MCF 10A (cell line): ENCODE results near the gene MAGI1. TPM values are rescaled to one million over a fixed set of nuclear protein-coding genes. Genes with fewer than 3 reads are reported as not detected.

ENCODE experiments used
- BruUV-seq: library from RNA; stranded (reverse); fragments of 400-500 nt; replicated peaks from 2 replicates; lab custom pipeline; 2021; lab: Mats Ljungman, UMichigan
- CTCF ChIA-PET: fragments of 300-600 bp; sonication (Branson Sonifier 250); formaldehyde crosslinking; extraction: SDS; loops from one replicate; lab custom pipeline; 2021; ENCODE audit warnings: antibody characterized with exemption, inconsistent platforms; lab: Yijun Ruan, JAX
- POLR2A ChIA-PET: fragments of 300-600, 350-650 bp; sonication (Branson Sonifier 250); formaldehyde crosslinking; extraction: SDS; loops from one replicate; lab custom pipeline; 2020; ENCODE audit warnings: antibody characterized with exemption, inconsistent platforms; lab: Yijun Ruan, JAX
- DNase-seq: peaks from one replicate; pipeline ENCODE4 v3.0.0-alpha.2; 2018; ENCODE audit not compliant: unreplicated experiment
- H3K27ac Mint-ChIP-seq: one replicate; pipeline ENCODE4 v1.8.0; 2022; ENCODE audit warnings: mild to moderate bottlenecking, low read depth, mixed read lengths; ENCODE audit not compliant: unreplicated experiment
- H3K27me3 Mint-ChIP-seq: one replicate; pipeline ENCODE4 v1.8.0; 2022; ENCODE audit warnings: mixed read lengths; ENCODE audit not compliant: insufficient read depth, unreplicated experiment
- H3K36me3 Mint-ChIP-seq: one replicate; pipeline ENCODE4 v1.8.0; 2022; ENCODE audit warnings: mild to moderate bottlenecking, moderate library complexity, mixed read lengths; ENCODE audit not compliant: insufficient read depth, unreplicated experiment
- H3K4me1 Mint-ChIP-seq: one replicate; pipeline ENCODE4 v1.8.0; 2022; ENCODE audit warnings: mixed read lengths; ENCODE audit not compliant: insufficient read depth, unreplicated experiment
- H3K4me3 Mint-ChIP-seq: one replicate; pipeline ENCODE4 v1.8.0; 2022; ENCODE audit warnings: mild to moderate bottlenecking, moderate library complexity, mixed read lengths; ENCODE audit not compliant: unreplicated experiment
- H3K9me3 Mint-ChIP-seq: one replicate; pipeline ENCODE4 v1.8.0; 2022; ENCODE audit warnings: mixed read lengths; ENCODE audit not compliant: unreplicated experiment
- CTCF ChIP-seq: fragments of 200-600 bp; IDR thresholded peaks from one replicate; pipeline ENCODE4 v1.8.0; 2022; ENCODE audit warnings: antibody characterized with exemption, mild to moderate bottlenecking; ENCODE audit not compliant: unreplicated experiment
- intact Hi-C: fragments of 100-400 bp; cut with micrococcal nuclease; formaldehyde crosslinking; loops from 2 replicates; pipeline ENCODE4 v1.14.1; 2022
- total RNA-seq: library from RNA; stranded (reverse); gene quantifications from 2 replicates; pipeline ENCODE4 v1.2.3, GENCODE V29; 2022

The MAGI1 gene
- total RNA-seq, 1 experiment from 2014 or later: 6.2 TPM

- H3K27ac Mint-ChIP-seq: peak overlapping the region; percentile 11
- CTCF ChIA-PET: interaction anchor here (1.0 kb wide), 1 partner anchor 141 kb away, joined by 4 read pairs; no protein-coding TSS in a partner anchor
These were observed 184.0 kb downstream of the MAGI1 start for GRCh38 chr3:65854606-65855304.

GRCh38 chr3:65851827-65852226, 186.9 kb downstream of the MAGI1 start:
- CTCF ChIA-PET: interaction anchor here (0.6 to 1.5 kb wide), 4 partner anchors 18 to 1322 kb away, joined by 3 to 6 read pairs (median 3); no protein-coding TSS in a partner anchor
- Mint-ChIP-seq H3K27me3 (no peaks in the 10 kb centered on the region), H3K36me3 (no peaks in the 10 kb centered on the region), H3K4me1 (peaks cover 28% of the 10 kb centered on the region), H3K4me3 (no peak overlapping the region), H3K9me3 (no peaks in the 10 kb centered on the region), H3K27ac (peak overlapping the region; percentile 22)
- POLR2A ChIA-PET: interaction anchor here (0.8 kb wide), 1 partner anchor 37 kb away, joined by 5 read pairs; no protein-coding TSS in a partner anchor
- no peak for TF ChIP-seq CTCF
- no TSS peak for BruUV-seq
- peak; percentile 20 for DNase-seq
- intact Hi-C loops: no loop called here

More at GRCh38 chr3:65854606-65855304, 184.0 kb downstream of the MAGI1 start:
- peaks cover 28% of the 10 kb centered on the region for H3K4me1 Mint-ChIP-seq
- POLR2A ChIA-PET: interaction anchor here (0.7 to 1.5 kb wide), 5 partner anchors 11 to 47 kb away, joined by 3 to 5 read pairs (median 4); no protein-coding TSS in a partner anchor
- H3K27me3 Mint-ChIP-seq: no peaks in the 10 kb centered on the region
- DNase-seq: peak; percentile 31
- TF ChIP-seq CTCF: no peak
- peak overlapping the region; percentile 24 for H3K4me3 Mint-ChIP-seq
- H3K36me3 Mint-ChIP-seq: no peaks in the 10 kb centered on the region
- no TSS peak for BruUV-seq
- H3K9me3 Mint-ChIP-seq: no peaks in the 10 kb centered on the region
- intact Hi-C loops: no loop called here

GRCh38 chr3:65850261-65850660, 188.5 kb downstream of the MAGI1 start:
- intact Hi-C loops: no loop called here
- H3K27ac Mint-ChIP-seq: no peak overlapping the region
- BruUV-seq: no TSS peak
- peaks cover 21% of the 10 kb centered on the region for H3K4me1 Mint-ChIP-seq
- no peaks in the 10 kb centered on the region for H3K27me3 Mint-ChIP-seq
- POLR2A ChIA-PET: no interaction called here
- no peak for DNase-seq
- H3K9me3 Mint-ChIP-seq: no peaks in the 10 kb centered on the region
- no peak overlapping the region for H3K4me3 Mint-ChIP-seq
- CTCF ChIA-PET: interaction anchor here (0.8 to 1.5 kb wide), 2 partner anchors 17 to 288 kb away, joined by 3 to 6 read pairs; no protein-coding TSS in a partner anchor
- H3K36me3 Mint-ChIP-seq: no peaks in the 10 kb centered on the region
- no peak for TF ChIP-seq CTCF

DNA sequence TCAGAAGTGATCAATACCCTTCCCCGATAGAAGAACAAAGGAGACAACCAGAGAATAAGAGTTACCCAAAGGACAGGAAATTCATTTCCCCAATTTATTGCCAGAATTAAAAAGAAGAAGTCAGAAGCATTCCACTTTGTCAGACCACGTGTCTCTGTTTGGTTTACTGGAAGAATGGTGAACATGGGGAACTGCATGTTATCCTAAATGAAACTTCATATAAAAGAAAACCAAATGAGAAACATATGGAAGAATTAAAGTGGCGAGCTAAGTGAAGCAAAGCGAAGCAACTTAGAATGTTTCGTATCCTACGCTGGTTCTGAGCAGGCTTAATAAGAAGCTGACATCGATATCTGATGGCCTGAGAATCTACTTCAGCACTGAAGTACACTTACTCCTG, 190.7 kb downstream of the MAGI1 start:
- ChIA-PET CTCF (interaction anchor here (0.5 to 1.0 kb wide), 2 partner anchors 37 to 645 kb away, joined by 4 to 5 read pairs; no protein-coding TSS in a partner anchor), POLR2A (interaction anchor here (1.1 to 1.3 kb wide), 2 partner anchors 14 to 70 kb away, joined by 3 read pairs; no protein-coding TSS in a partner anchor)
- intact Hi-C loops: no loop called here
- H3K27me3 Mint-ChIP-seq: no peaks in the 10 kb centered on the region
- H3K4me1 Mint-ChIP-seq: peaks cover 11% of the 10 kb centered on the region
- no peak for DNase-seq
- H3K27ac Mint-ChIP-seq: no peak overlapping the region
- no peak overlapping the region for H3K4me3 Mint-ChIP-seq
- TF ChIP-seq CTCF: no peak
- no peaks in the 10 kb centered on the region for H3K36me3 Mint-ChIP-seq
- H3K9me3 Mint-ChIP-seq: peaks cover 7% of the 10 kb centered on the region
- no TSS peak for BruUV-seq
